ENCODE data around the gene MARK4.

The MARK4 gene

DNA sequence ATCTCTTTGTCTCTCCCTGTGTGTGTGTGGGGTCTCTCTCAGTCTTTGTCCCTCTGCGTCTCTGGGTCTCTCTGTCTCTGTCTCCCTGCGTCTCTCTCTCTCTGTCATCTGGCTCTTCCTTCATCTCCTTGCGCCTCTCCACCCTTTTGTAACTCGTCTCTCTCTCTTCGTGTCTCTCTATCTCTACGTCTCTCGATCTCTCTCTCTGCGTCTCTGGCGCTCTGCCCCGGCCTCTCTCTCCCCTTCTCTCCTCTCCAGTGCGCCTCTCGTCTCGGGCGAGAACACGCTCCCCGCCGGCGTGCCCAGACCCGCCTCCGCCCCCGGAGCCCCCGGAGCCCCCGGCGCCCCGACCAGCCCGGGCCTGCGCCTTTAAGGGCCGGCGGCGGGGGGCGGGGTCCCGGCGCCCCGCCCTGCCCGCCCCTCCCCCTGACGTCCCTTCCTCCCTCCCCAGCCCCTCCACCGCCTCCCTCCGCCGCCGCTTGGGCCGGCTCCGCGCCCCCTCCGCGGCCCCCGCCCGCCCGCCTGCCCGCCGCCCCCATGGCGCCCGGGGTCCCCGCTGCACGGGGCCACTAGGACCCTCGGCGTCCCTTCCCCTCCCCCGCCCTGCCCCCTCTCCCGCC, at the start of gene MARK4:
MARK4 (plus strand) TSS at position 440 of the 620 bp plus-strand sequence. CDS start 318 bp downstream, outside the sequence.
- peak within 1 kb of the TSS; percentile 79 to 95 (median 90) for H3K9ac ChIP-seq
- TF ChIP-seq Cebpa-rat (IDR thresholded peaks at IDR 0.05) = no peak
- no peaks in the 10 kb centered on the region for H3K27me3 ChIP-seq
- H3K9me3 ChIP-seq (replicated peaks in 1 of 11) = no peaks in the 10 kb centered on the region
- H3K4me1 ChIP-seq = peaks cover 34 to 70% (median 62%) of the 10 kb centered on the region in 10 experiments
- H3K27ac ChIP-seq = peak within 1 kb of the TSS; percentile 68 to 87 (median 82)
- peaks cover 34 to 44% (median 42%) of the 10 kb centered on the region in 11 experiments for H4K20me1 ChIP-seq
- H3K36me3 ChIP-seq = peaks cover 0 to 13% (median 7%) of the 10 kb centered on the region in 11 experiments; a peak in 9 of 22 replicates
- peak within 1 kb of the TSS; percentile 91 to 100 (median 97) for H3K4me2 ChIP-seq
- peak within 1 kb of the TSS; percentile 83 to 94 (median 88) for H3K4me3 ChIP-seq

DNA sequence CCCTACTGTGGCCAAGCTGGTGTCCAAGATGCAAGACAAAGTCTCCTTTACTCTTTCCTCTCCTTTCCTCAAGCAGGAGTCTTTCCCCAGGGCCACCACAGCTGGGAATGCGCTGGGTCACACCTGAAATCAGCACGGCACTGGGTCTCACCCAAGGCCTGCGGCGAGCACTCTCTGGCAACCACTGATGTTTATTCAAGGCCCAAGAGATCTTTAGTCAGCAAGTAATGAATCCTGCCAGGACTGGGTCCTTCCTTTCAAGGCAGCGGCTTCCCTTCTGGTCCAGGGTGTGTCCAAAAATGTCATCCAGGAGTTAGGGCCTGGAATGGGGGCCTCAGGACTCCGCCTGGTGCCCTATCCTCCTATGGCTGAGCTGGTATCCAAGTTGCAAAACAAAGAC, 48.4 kb upstream of the MARK4 start:
- Histone ChIP-seq H4K20me1 (no peaks in the 10 kb centered on the region), H3K27me3 (no peaks in the 10 kb centered on the region), H3K27ac (no peak overlapping the region), H3K4me1 (no peaks in the 10 kb centered on the region), H3K36me3 (no peaks in the 10 kb centered on the region), H3K4me2 (no peak overlapping the region), H3K9me3 (replicated peaks in 1 of 11) (peaks cover 12 to 21% (median 18%) of the 10 kb centered on the region in 11 experiments; a peak in 21 of 22 replicates), H3K4me3 (no peak overlapping the region), H3K9ac (no peak overlapping the region)
- TF ChIP-seq Cebpa-rat (IDR thresholded peaks at IDR 0.05) = no peak

DNA sequence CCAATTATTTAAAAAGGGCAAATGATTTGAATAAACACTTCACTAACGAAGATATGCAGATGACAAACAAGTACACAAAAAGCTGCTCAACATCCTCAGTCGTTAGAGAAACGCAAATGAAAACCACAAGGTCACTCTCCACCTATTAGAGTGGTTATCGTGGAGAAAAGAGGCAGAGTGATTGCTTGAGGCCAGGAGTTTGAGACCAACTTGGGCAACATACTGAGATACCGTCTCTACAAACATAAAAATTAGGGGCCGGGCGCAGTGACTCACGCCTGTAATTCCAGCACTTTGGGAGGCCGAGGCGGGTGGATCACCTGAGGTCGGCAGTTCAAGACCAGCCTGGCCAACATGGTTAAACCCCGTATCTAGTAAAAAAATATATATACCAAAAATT, 45.3 kb upstream of the MARK4 start:
- Histone ChIP-seq H3K27ac (no peak overlapping the region), H3K36me3 (no peaks in the 10 kb centered on the region), H4K20me1 (no peaks in the 10 kb centered on the region), H3K9me3 (replicated peaks in 1 of 11) (peaks cover 12 to 21% (median 18%) of the 10 kb centered on the region in 11 experiments; a peak in 21 of 22 replicates), H3K4me3 (no peak overlapping the region), H3K9ac (no peak overlapping the region), H3K4me1 (peaks cover 0 to 20% (median 6%) of the 10 kb centered on the region in 10 experiments; a peak in 19 of 20 replicates), H3K4me2 (no peak overlapping the region), H3K27me3 (no peaks in the 10 kb centered on the region)
- no peak for TF ChIP-seq Cebpa-rat (IDR thresholded peaks at IDR 0.05)

DNA sequence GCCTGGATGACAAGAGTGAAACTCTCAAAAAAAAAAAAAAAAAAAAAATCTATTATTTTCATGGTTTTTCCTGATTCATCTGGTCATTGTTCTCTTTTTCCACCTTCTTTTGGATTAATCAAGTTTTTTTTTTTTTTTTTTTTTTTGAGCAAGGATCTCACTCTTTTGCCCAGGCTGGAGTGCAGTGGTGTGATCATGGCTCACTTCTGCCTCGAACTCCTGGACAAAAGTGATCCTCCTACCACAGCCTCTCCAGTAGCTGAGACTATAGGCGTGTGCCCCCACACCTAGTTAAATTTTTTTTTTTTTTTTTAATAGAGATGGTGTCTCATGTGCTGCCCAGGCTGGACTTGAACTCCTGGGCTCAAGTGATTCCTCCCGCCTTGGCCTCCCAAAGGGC, 44.7 kb upstream of the MARK4 start:
- Histone ChIP-seq H3K27me3 (no peaks in the 10 kb centered on the region), H3K9ac (no peak overlapping the region), H3K4me3 (no peak overlapping the region), H3K9me3 (replicated peaks in 1 of 11) (peaks cover 8 to 17% (median 14%) of the 10 kb centered on the region in 11 experiments; a peak in 21 of 22 replicates), H3K4me1 (peaks cover 2 to 25% (median 11%) of the 10 kb centered on the region in 10 experiments), H3K36me3 (no peaks in the 10 kb centered on the region), H4K20me1 (no peaks in the 10 kb centered on the region), H3K27ac (no peak overlapping the region), H3K4me2 (no peak overlapping the region)
- TF ChIP-seq Cebpa-rat (IDR thresholded peaks at IDR 0.05) = no peak

GRCh38 chr19:45211751-45212381, 39.2 kb upstream of the MARK4 start:
- Histone ChIP-seq H3K36me3 (no peaks in the 10 kb centered on the region), H4K20me1 (no peaks in the 10 kb centered on the region), H3K9me3 (replicated peaks in 1 of 11) (no peaks in the 10 kb centered on the region), H3K4me1 (peaks cover 22 to 63% (median 40%) of the 10 kb centered on the region in 10 experiments), H3K27me3 (peaks cover 0 to 15% (median 8%) of the 10 kb centered on the region in 11 experiments; a peak in 13 of 22 replicates), H3K9ac (peak overlapping the region in 4 of 11 experiments; percentile 0 to 36 (median 22); a peak in 5 of 22 replicates), H3K4me3 (no peak overlapping the region), H3K4me2 (peak overlapping the region; percentile 48 to 77 (median 68)), H3K27ac (no peak overlapping the region)
- TF ChIP-seq Cebpa-rat (IDR thresholded peaks at IDR 0.05) = no peak

DNA sequence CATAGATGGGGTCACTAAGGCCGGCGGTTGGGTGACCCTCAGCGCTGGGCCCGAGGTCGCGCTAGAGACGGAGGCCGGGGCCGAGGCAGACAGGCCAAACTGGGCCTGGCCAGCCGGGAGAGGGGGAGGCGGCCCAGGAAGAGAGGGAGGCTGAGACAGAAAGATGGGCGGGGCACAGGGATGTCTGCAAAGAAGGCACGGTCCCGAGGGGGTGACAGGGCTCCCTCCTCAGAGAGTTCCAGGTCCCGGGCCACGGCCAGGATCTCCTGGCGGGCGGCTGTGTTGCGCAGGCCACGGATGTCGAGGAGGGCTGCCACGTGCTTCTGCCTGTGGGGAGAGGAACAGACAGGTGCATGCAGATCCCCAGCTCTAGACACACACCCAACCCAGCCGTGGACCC, 38.0 kb upstream of the MARK4 start:
- H3K36me3 ChIP-seq = no peaks in the 10 kb centered on the region
- H3K27me3 ChIP-seq = peaks cover 0 to 23% (median 15%) of the 10 kb centered on the region in 11 experiments; a peak in 13 of 22 replicates
- peaks cover 22 to 61% (median 40%) of the 10 kb centered on the region in 10 experiments for H3K4me1 ChIP-seq
- H3K27ac ChIP-seq = no peak overlapping the region
- no peaks in the 10 kb centered on the region for H4K20me1 ChIP-seq
- H3K4me3 ChIP-seq = no peak overlapping the region
- TF ChIP-seq Cebpa-rat (IDR thresholded peaks at IDR 0.05) = no peak
- H3K9ac ChIP-seq = no peak overlapping the region
- no peak overlapping the region for H3K4me2 ChIP-seq
- H3K9me3 ChIP-seq (replicated peaks in 1 of 11) = no peaks in the 10 kb centered on the region

DNA sequence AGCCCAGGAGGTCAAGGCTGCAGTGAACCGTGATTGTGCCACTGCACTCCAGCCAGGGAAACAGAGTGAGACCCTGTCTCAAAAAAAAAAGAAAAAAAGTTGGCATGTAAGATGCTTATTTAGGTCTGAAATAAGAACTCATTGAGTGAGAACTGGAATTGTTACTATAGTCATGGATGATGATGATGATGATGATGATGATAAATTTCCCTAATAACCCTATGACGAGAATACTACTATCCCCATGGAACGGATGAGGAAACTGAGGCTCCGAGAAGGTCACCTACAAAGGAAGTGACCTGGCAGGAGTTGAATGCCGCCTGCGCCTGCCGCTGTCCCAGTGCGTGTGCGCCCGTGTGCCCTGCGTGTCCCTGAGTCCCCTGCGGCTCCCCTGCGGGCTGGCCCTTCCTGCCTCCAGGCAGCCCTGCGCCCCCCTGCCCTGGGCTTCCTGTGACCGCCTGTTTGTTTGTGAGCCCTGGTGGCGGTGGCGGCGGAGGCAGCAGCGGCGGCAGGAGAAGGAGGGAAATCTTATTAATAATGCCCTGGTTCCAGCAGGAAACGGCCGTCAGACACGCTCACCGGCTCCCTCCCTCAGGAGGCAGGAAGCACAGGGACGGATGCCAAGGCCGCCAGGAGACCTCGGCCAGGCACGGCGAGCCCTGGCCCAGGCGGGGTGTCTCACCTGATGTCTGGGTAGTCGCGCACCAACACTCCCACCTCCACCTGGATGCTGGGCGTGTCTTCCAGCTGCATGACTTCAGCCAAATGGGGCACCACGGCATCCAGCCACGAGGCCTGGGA, 35.5 kb upstream of the MARK4 start:
- Histone ChIP-seq H3K4me3 (peak overlapping the region in 8 of 10 experiments; percentile 8 to 51 (median 33); a peak in 13 of 20 replicates), H3K9ac (peak overlapping the region in 10 of 11 experiments; percentile 16 to 59 (median 44); a peak in 17 of 22 replicates), H4K20me1 (no peaks in the 10 kb centered on the region), H3K27ac (peak overlapping the region in 4 of 11 experiments; percentile 4 to 24 (median 8); a peak in 3 of 22 replicates), H3K9me3 (replicated peaks in 1 of 11) (no peaks in the 10 kb centered on the region), H3K4me2 (peak overlapping the region; percentile 78 to 97 (median 91)), H3K27me3 (peaks cover 0 to 23% (median 15%) of the 10 kb centered on the region in 11 experiments; a peak in 13 of 22 replicates), H3K36me3 (no peaks in the 10 kb centered on the region), H3K4me1 (peaks cover 38 to 66% (median 52%) of the 10 kb centered on the region in 10 experiments)
- TF ChIP-seq Cebpa-rat (IDR thresholded peaks at IDR 0.05) = no peak

DNA sequence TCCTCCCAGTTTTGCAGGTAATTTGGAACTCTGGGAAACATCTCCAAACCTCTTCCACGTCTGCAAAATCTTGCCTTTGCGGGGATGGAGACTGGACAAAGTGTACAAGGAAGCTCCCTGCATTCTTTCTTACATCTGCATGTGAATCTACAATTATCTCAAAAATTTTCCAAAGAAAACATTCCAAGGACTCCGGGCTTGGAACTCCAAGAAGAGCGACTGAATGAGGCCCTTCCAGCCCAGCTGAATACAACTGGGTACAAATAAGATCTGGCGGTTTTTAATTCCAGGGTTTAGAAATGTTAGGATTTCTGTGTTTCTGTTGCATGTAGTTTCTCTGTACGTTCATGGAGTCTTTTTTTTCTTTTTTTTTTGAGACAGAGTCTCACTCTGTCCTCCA, 34.4 kb upstream of the MARK4 start:
- H4K20me1 ChIP-seq = no peaks in the 10 kb centered on the region
- H3K4me3 ChIP-seq = no peak overlapping the region
- no peak for TF ChIP-seq Cebpa-rat (IDR thresholded peaks at IDR 0.05)
- H3K9me3 ChIP-seq (replicated peaks in 1 of 11) = no peaks in the 10 kb centered on the region
- peaks cover 0 to 23% (median 15%) of the 10 kb centered on the region in 11 experiments; a peak in 13 of 22 replicates for H3K27me3 ChIP-seq
- H3K9ac ChIP-seq = no peak overlapping the region
- no peak overlapping the region for H3K27ac ChIP-seq
- peaks cover 33 to 56% (median 41%) of the 10 kb centered on the region in 10 experiments for H3K4me1 ChIP-seq
- no peaks in the 10 kb centered on the region for H3K36me3 ChIP-seq
- H3K4me2 ChIP-seq = peak overlapping the region in 5 of 11 experiments; percentile 78 to 93 (median 91); a peak in 3 of 22 replicates

Data from BLaER1 treated with 17β-estradiol and CSF1 and Interleukin-3, amounts not matched to agents 10 nM and 100 nM (cell line).